ENCODE data around the gene LCN1. TPM values are rescaled to one million over a fixed set of nuclear protein-coding genes. Genes with fewer than 3 reads are reported as not detected.

The LCN1 gene
- total and polyA plus RNA-seq, 2 donors (not counting 3 experiments of a cell fraction or from before 2014, with no cell fraction given) = not detected

- Histone ChIP-seq H3K9ac (replicated peaks; ENCODE audit: extremely low read depth, insufficient read depth, low read length) (no peak overlapping the region), H3K27ac (ENCODE audit: insufficient read depth, low read depth, low read length) (no peak overlapping the region), H3K4me3 (replicated peaks in 1 of 3; ENCODE audit: insufficient read depth in 1 of 3, low read depth in 1 of 3, low read length in 3 of 3) (no peak overlapping the region), H3K9me1 (replicated peaks; ENCODE audit: control insufficient read depth, extremely low read depth, insufficient read depth, low read length) (no peaks in the 10 kb centered on the region), H3K4me2 (ENCODE audit: insufficient read depth, low read length) (no peak overlapping the region), H3K9me3 (replicated peaks; ENCODE audit: control insufficient read depth, insufficient read depth, low read length) (no peaks in the 10 kb centered on the region), H3K36me3 (ENCODE audit: control insufficient read depth in 2 of 2, extremely low read depth in 1 of 2, insufficient read depth in 2 of 2, low read length in 2 of 2) (no peaks in the 10 kb centered on the region), H3K27me3 (ENCODE audit: control insufficient read depth in 2 of 2, insufficient read depth in 2 of 2, low read length in 2 of 2) (peaks cover 0 to 2% of the 10 kb centered on the region in 2 experiments), H2AFZ (ENCODE audit: low read depth, low read length) (no peak overlapping the region), H3K4me1 (ENCODE audit: control insufficient read depth, extremely low read depth, insufficient read depth, low read length) (no peaks in the 10 kb centered on the region), H3K79me2 (ENCODE audit: control insufficient read depth, insufficient read depth, low read length) (no peaks in the 10 kb centered on the region), H4K20me1 (replicated peaks; ENCODE audit: control insufficient read depth, extremely low read depth, insufficient read depth, low read length) (no peaks in the 10 kb centered on the region)
- DNase-seq (ENCODE audit: low read depth, low spot score) (no peak), FAIRE-seq (no peak)
- TF ChIP-seq POLR2AphosphoS5 (IDR thresholded peaks at IDR 0.05; ENCODE audit: insufficient read depth, low read depth, low read length) (no peak), JUN (IDR thresholded peaks at IDR 0.05; ENCODE audit: borderline replicate concordance, insufficient read depth, insufficient read length, low read depth) (no peak)
- CTCF ChIA-PET = no interaction called here
- intact Hi-C loops (cut with micrococcal nuclease) = no loop called here
- no TSS peak for BruUV-seq (replicated peaks)
- dilution Hi-C loops (cut with MboI; ENCODE audit: extremely low pct_ligation_motif_present, low sequenced_read_pairs) = no loop called here
- POLR2A ChIA-PET = no interaction called here
These were observed 9.9 kb downstream of the LCN1 start for GRCh38 chr9:135531096-135531495.

- no peak overlapping the region for H3K4me3 ChIP-seq (replicated peaks in 1 of 3; ENCODE audit: insufficient read depth in 1 of 3, low read depth in 1 of 3, low read length in 3 of 3)
- no peaks in the 10 kb centered on the region for H4K20me1 ChIP-seq (replicated peaks; ENCODE audit: control insufficient read depth, extremely low read depth, insufficient read depth, low read length)
- FAIRE-seq (no peak), DNase-seq (ENCODE audit: low read depth, low spot score) (no peak)
- no peaks in the 10 kb centered on the region for H3K36me3 ChIP-seq (ENCODE audit: control insufficient read depth in 2 of 2, extremely low read depth in 1 of 2, insufficient read depth in 2 of 2, low read length in 2 of 2)
- H3K79me2 ChIP-seq (ENCODE audit: control insufficient read depth, insufficient read depth, low read length) = no peaks in the 10 kb centered on the region
- no peak overlapping the region for H2AFZ ChIP-seq (ENCODE audit: low read depth, low read length)
- ChIA-PET POLR2A (no interaction called here), CTCF (no interaction called here)
- H3K9me3 ChIP-seq (replicated peaks; ENCODE audit: control insufficient read depth, insufficient read depth, low read length) = no peaks in the 10 kb centered on the region
- no peak overlapping the region for H3K4me2 ChIP-seq (ENCODE audit: insufficient read depth, low read length)
- no TSS peak for BruUV-seq (replicated peaks)
- TF ChIP-seq GATA2 (IDR thresholded peaks at IDR 0.05; ENCODE audit: insufficient read depth, insufficient read length, low read depth, low read length) = no peak
- TF ChIP-seq JUN (IDR thresholded peaks at IDR 0.05; ENCODE audit: borderline replicate concordance, insufficient read depth, insufficient read length, low read depth) = no peak
- TF ChIP-seq CTCF (IDR thresholded peaks at IDR 0.05; ENCODE audit: extremely low read depth in 1 of 2, insufficient read depth in 1 of 2, low read depth in 1 of 2, low read length in 2 of 2) = no peak
- no peak for TF ChIP-seq MAX (IDR thresholded peaks at IDR 0.05; ENCODE audit: insufficient read depth, insufficient read length)
- TF ChIP-seq EZH2 (IDR thresholded peaks at IDR 0.05; ENCODE audit: borderline replicate concordance, low read depth, low read length, severe bottlenecking) = no peak
- no peak for TF ChIP-seq POLR2AphosphoS5 (IDR thresholded peaks at IDR 0.05; ENCODE audit: insufficient read depth, low read depth, low read length)
- TF ChIP-seq POLR2A (IDR thresholded peaks at IDR 0.05; ENCODE audit: low read depth, low read length) = no peak
- TF ChIP-seq FOS (IDR thresholded peaks at IDR 0.05; ENCODE audit: borderline replicate concordance, insufficient read depth, low read length) = no peak
- TF ChIP-seq MYC (IDR thresholded peaks at IDR 0.05; ENCODE audit: low read depth, low read length) = no peak
- no peaks in the 10 kb centered on the region for H3K4me1 ChIP-seq (ENCODE audit: control insufficient read depth, extremely low read depth, insufficient read depth, low read length)
- no peak overlapping the region for H3K9ac ChIP-seq (replicated peaks; ENCODE audit: extremely low read depth, insufficient read depth, low read length)
- dilution Hi-C loops (cut with MboI; ENCODE audit: extremely low pct_ligation_motif_present, low sequenced_read_pairs) (no loop called here), intact Hi-C loops (cut with micrococcal nuclease) (no loop called here)
- H3K27me3 ChIP-seq (ENCODE audit: control insufficient read depth in 2 of 2, insufficient read depth in 2 of 2, low read length in 2 of 2) = peaks cover 0 to 2% of the 10 kb centered on the region in 2 experiments
- no peak overlapping the region for H3K27ac ChIP-seq (ENCODE audit: insufficient read depth, low read depth, low read length)
- no peaks in the 10 kb centered on the region for H3K9me1 ChIP-seq (replicated peaks; ENCODE audit: control insufficient read depth, extremely low read depth, insufficient read depth, low read length)
These were observed 11.9 kb downstream of the LCN1 start for GRCh38 chr9:135533113-135533512.
